GM19467 (cell line): ENCODE data around the gene ADAR.
A peak's percentile ranks its signal among the peaks of the same experiment; 100 is the strongest.

Experiments used
- ATAC-seq: cut with Tn5 transposase; IDR thresholded peaks from one replicate; pipeline ENCODE4 v1.9.1; 2021; ENCODE audit warnings: mild to moderate bottlenecking, moderate library complexity; ENCODE audit not compliant: unreplicated experiment

The ADAR gene

DNA sequence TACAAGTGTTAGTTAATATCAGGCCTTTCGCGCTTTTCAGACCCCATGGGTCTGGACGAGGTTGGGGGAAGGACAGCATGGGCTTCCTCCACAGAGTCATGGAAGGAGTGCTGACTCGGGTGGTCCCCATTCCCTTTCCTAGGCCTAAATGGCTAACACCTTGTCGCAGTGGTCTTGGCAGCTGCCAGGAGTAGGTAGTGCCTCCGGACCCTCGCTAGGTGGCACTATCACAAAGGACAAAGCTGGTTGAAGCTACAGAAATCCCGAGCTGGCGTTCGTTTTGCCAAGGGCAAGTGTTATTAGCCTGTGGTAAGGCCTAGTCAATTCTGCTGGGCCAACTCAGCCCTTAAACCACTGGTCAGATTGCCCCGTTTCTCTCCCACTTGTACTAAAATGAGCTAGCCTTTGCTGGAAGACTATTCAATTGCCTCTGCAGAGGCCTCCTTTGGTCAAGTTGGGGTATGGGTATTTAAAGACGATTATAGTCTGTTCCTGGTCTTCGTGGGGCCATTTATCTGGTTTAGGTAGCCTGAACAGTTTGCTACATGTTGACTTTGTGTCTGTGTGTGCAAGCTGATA lies 48.4 kb downstream of the ADAR start:
- ATAC-seq = peak; percentile 40

DNA sequence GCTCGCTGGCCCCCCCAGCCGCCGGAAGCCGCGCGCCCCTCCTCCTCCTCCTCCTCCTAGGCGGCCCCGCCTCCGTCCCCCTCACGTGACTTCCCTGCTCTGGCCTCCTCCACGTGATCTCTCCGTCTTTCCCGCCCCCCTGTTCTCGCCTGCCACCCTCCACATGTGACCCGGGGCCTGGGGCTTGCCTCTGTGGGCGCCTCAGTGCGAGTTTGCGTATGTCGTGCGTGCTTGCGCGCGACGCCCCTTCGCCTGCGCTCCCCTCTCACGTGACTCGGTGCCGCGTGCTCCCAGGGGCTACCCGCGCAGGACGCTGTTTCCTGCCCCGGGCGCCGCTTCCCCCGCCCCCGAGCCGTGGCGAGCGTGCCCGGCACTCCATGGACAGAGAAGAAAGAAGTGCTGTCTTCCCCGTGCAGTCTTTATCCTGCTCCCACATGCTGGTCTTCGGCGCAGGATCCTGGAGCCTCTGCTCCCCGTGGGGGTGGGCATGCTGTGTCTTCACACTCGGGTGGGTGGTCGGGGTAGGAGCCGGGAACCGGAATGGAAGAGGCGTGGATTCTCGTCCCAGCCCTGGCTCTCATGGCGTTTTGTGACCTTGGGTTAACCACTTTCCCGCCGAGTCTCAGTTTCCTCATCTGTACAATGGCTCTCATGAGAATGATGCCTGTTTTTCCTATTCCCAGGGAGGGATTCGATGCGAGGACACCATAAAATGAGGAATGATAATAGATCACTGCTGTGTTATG lies 49.1 kb downstream of the ADAR start:
- peak; percentile 78 for ATAC-seq

DNA sequence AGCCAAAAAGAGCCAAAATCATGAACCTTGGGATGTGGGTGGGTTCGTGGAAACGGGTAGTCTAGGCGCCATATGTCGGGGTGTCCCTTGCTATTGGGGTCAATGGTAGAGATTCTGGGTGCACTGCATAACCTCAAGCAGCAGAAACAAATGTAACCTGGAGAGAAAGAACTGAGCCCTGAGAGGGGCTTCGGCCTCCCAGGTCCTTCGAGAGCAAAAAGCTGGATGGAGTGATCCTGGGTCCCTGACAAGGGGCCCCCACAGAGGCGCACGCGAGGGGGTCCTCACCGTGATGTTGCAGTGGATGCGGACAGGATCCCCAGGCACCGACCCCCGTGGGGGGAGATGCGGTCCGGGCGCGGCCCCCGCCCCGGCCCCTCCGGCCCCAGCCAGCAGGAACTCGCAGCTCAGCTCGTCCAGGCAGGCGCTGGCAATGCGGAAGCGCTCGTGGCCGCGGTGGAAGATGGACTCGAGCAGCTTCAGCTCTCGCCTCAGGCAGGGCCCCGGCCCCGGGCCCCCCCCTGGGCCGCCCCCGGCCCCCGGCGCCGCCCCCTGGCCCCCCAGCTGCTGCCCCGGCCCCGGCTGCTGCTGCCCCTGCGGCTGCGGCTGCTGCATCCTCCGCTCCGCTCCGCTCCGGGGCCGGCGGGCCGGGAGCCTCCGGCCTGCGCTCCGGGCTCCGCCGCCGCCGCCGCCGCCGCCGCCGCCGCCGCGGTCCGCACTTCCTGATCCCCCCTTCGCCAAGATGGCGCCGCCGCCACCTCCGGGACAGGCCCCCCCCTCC lies 49.9 kb downstream of the ADAR start, which contains the start of gene UBE2Q1:
TSS of gene UBE2Q1 (minus strand) at position 724 of the 781 bp plus-strand sequence. CDS start at position 615, 109 bp downstream.
- ATAC-seq = peak; percentile 21

DNA sequence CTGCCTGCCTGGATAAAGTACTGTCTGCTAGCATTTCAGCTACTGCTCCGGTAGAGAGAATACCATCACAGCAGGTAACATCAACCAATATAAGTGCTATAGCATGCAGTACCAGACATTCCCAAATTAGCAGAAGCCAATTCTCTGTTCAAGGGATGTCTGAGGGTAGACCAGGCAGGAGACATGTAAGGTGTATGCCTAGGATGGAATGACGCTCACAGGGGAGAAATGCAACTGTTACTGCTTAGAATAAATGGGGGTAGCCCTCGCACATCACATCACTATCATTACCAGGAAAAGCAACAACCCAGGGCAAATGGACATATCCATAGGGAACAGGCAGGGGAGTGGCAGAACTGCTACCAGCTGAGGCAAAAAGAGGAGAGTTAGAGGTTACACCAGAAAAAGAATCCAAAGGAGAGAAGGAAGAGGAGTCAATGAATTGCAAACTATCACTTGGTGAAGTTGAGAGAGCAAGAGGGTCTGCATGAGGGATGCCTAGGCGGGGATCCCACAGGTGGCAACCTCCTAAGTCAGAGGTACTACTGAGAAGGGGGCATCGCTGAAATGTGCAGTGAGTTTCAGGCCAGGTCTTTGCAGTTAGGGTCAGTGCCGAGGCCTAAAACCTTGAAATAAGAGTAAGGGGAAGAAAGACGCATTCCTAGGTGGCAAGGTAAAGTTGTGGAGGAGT lies 50.6 kb downstream of the ADAR start:
- ATAC-seq = no peak

DNA sequence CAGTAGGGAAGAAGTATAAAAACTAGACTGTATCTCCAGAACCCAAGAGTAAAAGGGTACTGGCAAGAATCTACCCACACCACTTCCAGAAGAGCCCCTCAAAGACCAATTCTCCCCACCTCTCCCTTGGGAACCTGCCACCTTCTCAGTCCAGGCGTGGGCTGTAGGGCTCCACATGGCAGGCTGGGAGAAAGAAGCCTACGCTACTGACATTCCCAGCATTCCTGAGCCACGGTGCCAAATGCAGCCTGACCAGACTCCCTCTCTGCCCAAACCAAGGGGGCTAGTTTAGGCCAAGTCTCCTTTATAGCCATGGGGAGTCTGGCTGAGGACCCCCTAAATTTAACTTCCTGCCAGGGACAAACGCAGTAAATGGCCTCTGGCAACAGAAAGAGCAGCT lies 51.6 kb downstream of the ADAR start:
- ATAC-seq = no peak

DNA sequence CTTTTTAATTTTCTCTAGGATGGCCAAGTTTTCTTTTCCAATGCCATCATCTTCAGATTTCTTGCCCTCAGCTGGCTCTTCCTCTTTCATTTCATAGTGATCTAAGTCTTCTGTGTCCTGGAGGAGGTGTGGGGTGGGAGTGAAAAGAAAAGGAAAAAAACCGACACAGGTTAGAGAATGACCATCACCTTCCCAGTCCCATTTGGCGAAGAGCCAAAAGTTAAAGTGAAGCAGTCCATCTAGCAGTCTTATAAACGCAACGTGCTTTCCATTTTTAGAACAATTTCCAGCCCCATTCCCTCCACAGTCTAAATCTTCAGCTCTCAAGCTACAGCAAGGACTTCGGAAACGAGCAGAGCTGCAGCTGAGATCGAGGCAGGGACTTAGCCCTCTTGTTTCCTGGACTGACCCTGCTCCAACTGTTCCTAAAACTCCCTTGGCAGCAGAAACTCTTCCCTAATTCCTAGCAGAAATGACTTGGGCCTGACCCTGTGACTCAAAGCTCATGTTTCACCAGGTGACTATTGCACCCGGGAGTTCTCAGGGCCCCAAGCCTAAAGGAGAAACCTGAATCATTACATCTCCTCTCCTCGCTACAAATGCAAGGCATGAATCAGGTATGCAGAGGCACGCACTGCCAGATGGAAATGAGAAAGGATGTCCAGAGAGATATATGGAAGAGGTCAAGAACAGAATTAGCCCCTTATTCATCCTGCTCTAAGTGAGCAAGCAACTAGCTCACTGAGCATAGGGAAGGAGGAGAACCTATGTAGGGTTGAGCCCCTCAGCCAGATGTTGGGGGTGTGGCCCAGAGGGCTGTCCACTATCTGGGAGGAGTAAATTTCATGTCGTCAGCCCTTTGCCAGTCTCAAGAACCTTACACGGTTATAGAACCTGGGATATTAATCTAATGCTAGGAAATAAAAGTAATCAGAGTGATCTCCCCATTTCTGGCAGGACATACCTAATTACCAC lies 54.6 kb downstream of the ADAR start:
- no peak for ATAC-seq

DNA sequence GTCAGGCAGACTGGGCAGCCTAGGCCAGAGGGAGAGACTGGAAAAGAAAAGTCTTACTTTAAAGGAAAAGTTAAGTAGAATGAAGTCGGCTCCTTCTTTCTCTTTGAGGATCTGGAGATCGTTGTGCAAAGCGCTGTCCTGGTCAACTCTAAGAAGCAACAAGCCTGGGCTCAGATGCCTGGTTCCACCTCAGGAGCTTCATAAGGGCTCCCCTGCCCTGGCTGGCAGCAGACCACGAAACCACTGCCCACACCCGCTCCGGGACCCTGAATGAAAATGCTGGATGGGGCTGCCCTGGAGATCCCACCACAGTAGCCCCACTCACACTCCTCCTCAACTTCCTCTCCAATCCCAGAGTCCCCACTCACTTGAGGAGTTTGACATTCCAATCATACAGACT lies 56.0 kb downstream of the ADAR start:
- ATAC-seq = no peak

DNA sequence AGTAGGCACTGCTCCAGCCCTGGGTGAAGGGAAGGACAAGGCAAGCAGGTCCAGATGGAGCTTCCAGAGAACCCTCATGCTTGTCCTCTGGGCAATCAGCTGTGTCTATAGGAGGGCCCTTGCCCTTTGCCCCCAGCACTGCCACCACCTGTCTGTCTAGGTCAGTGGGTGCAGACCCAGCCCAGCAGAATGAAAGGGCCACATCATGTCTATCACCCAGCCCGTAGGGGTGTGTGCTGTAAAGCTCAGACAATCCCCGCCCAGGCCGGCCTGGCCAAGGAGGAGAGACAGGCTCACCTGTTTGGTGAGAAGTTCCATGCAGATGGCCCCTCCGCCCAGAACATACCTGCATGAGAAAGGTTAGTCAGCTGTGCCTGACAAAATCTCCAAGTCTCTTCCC lies 56.5 kb downstream of the ADAR start:
- no peak for ATAC-seq

DNA sequence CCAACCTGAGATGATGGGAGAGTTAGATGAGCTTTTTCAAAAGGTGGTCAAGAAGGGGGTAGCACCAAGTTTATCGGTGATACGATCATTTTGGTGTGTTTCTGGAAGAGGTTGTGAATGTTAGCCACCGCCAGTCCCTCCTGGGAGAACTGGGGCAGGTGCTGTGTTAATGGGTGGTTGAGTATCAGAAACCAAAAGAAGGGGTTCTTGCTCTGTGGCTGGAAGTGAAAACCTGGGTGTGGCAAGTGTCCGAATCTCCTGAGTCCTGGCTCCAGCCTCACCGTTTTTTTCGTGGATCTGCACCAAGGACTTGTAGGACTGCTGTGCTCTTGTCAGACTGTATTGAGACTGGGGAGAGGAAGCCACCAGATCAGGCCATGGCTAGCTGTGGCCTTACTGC lies 57.3 kb downstream of the ADAR start:
- ATAC-seq = no peak

DNA sequence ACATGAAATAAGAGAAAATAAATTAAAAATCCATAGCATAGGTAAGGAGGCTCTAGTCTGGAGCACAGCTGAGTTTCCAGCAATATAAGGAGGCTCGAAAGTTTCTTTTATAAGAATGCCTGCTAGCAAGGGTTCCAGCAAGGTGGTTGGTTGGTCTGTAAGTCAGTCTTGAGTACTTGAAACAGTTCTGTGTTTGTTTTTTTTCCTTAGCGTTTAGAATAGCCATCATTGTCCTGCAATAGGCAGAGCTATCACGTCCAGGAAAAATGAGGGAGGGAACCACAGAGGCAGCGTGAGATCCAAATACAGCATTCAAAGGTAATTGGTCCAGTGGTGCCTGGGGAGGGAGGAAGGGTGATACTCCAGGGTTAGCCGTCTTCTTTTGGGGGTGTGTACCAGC lies 57.9 kb downstream of the ADAR start:
- ATAC-seq = no peak

DNA sequence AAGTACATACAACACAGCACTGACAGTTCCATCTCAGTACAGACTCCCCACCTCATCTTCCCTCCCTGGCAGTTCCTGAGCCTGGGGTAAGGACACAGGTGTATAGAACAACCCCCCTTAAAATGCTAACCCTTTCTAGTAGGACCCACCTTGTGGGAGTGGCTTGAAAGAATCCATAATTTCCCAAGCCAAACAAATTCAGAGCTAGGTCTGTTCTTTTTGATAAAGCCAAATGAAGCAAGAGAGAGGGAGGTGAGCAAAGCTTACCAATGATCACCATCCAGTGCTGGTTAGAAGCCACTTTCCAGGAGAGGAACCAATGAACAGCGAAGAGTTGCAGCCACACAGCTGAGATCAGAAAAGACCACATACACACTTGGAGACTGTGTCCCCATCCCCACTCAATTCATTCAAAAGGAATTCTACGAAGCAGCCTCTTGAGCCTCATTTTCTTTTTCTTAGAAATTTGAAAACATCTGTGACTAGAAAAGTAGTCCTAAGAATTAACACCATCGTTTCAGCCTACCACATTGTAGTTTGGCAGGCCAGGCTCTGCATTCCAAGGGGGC lies 58.7 kb downstream of the ADAR start:
- no peak for ATAC-seq

DNA sequence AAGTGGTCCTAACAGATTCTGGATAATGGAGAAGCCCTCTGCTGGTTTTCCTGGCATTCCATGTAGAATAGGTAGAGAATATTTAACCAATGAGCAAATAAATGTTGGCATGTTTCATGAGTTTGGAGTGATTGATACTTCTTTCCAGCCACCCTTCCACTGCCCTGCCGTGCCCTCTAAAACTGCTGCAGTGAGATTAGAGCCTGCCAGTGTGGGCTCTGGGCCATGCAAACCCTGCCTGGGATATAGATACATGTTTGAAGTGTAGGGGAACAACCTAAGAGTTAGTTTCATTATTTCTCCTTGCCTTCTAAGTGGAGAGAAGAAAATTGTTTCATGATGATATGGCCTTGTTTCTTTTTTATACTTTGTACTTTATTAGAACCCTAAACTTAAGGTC lies 60.0 kb downstream of the ADAR start:
- ATAC-seq = no peak

DNA sequence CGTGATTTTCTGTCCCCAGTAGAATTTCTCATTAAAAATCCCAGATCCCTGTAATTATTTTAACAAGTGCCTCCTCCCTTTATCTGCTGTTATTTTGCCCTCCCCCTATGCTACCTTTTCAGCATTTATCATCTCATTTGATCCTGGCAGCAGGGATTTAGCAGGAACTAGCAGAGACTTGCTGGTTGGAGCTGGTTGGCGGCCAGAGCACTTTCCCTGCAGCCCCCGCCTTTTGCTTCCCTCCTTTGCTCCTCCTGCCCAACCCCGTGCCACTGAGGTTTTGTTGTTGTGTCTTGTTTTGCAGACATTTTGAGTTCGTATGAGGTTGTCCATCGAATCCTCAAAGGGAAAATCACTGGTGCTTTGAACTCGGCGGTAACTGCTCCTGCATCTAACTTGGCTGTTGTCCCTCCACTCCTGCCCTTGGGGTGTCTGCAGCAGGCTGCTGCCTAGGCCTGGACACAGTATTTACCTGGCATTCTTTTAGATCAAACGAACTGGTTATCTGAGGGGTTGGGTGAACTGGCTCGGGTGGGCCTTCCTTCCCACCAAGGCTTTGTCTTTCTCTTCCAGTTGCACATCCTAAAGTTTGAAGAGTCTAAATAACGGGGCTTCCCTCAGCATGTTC lies 60.8 kb downstream of the ADAR start:
- ATAC-seq = no peak

DNA sequence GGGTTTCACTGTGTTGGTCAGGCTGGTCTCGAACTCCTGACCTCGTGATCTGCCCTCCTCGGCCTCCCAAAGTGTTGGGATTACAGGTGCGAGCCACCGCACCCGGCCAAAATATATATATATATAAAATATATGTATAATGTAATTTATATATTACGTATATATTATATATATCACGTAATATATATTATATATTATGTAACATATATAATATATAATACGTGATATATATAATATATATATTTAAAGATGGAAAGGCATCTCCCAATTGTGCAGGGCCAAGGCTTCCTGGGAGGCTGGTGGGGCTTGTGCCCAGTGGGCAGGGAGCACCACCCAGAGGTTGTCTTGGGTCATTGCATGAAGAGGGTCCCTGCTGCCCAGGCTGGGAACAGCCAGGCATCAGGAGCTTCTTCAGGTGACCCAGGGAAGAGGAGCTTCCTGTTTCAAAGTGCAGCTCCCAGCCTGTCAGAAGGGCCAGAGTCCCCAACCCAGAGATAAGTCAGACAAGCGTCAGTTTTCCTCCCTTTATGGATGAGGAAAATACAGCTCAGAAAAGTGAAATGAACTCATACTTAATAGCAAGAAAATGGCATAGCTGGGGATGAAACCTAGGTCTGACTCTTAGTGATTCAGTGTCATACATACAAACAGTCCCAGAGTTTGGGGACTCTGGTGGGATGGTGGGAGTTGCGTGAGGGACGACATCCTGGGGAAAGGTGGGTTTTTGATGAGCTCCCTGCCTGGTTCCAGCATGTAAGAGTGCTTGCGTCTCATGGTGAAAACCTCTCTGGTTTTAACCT lies 61.5 kb downstream of the ADAR start:
- no peak for ATAC-seq

DNA sequence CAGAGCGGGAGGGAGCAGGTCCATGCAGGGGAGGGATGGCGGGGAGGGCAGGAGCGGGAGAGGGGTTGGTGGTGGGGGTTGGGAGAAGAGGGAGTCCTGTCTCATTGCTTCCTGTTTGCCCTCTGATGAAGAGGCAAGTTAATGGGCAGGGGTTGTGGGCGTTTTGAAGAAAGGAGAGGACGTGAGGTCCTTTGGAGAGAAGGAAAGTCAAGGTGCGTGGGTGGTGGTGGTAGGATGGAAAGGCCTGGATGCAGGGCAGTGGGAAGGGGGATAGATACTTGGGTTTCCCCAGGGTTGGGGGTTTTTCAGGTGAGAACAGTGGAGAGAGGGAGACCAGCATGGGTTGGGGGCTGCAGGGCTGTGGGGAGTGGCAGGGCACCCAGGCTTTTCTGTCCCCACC lies 66.8 kb downstream of the ADAR start:
- ATAC-seq = no peak

DNA sequence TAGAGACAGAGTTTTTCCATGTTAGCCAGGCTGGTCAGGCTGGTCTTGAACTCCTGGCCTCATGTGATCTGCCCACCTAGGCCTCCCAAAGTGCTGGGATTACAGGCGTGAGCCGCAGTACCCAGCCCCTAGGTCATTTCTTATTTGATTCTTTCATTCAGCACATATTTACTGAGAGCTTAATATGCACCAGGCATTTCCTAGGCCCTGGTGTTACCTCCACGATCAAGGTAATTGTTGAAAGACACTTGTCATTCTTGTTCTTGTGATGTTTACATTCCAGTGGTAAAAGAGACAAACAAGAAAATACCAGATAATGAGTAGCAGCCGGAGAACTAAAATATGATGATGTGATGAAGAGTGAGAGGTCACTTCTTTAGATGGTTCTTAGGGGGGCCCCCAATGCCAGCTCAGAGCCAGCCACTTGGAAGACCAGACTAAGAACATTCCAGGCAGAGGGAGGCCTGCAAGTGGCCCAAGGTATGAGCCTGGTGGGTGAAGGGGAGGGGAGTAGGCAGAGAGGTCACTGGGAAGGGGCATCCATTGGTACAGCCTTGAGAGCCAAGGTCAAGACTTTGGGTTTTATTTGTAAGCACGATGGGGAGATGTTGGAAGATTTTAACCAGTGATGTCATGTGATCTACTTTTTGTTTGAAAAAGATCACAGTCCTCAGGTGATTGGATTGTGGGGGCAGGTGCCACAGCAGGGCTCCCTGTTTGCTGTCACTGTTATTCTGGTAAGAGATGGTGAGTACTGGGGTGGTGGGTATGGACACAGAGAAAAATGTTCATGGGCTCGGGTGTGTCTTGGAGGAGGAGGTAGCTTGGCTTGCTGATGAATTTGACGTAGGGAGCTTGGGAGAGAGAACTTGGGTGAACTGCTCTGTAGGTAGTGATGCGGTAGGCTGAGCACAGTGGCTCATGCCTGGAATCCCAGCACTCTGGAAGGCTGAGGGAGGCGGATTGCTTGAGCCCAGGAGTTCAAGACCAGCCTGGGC lies 68.2 kb downstream of the ADAR start:
- ATAC-seq = no peak

DNA sequence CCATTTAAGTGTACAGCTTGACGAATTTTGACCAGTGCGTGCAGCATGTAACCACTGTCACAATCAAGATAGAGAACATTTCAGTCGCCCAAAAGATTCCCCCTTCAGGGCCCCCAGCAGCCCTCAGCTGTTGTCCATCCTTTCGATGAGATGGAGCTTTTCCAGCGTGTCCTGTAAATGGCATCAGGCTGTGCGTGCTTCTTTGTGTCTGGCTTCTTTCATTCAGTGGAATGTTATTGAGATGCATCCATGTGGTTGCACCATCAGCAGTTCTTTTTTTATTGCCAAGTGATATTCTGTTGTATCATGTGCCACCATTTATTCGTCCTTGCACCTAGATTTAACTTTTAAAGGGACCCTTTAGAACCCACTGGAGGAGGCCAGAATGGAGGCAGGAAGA lies 71.4 kb downstream of the ADAR start:
- ATAC-seq = no peak
